Liver (tissue), 9 donors: ENCODE results near the gene SERPINA9. TPM values are rescaled to one million over a fixed set of nuclear protein-coding genes. Genes with fewer than 3 reads are reported as not detected.
A peak's percentile ranks its signal among the peaks of the same experiment; 100 is the strongest.

Source experiments
- DNase-seq: peaks from one replicate; pipeline ENCODE4 v3.0.0-alpha.2; 2017; ENCODE audit warnings: low spot score
- H3K27ac ChIP-seq, 2 donors: one replicate each; pipeline ENCODE4 v1.7.0; 2013; ENCODE audit warnings: inconsistent platforms in 2 of 2, low read length in 2 of 2, control low read depth in 1 of 2, low read depth in 1 of 2, mild to moderate bottlenecking in 1 of 2
- H3K27me3 ChIP-seq, 4 donors: one replicate each; pipeline versions ENCODE4 v1.6.1 to v1.7.0; 2013; ENCODE audit warnings: low read length in 3 of 4, inconsistent platforms in 1 of 4, mild to moderate bottlenecking in 1 of 4, moderate library complexity in 1 of 4; ENCODE audit not compliant: control insufficient read depth in 4 of 4, insufficient read depth in 4 of 4
- H3K36me3 ChIP-seq, 4 donors: one replicate each; pipeline versions ENCODE4 v1.6.1 to v1.7.0; 2013; ENCODE audit warnings: low read length in 3 of 4, mild to moderate bottlenecking in 3 of 4, low read depth in 1 of 4, moderate library complexity in 1 of 4; ENCODE audit not compliant: control insufficient read depth in 4 of 4, insufficient read depth in 3 of 4
- H3K4me1 ChIP-seq, 4 donors: one replicate each; pipeline versions ENCODE4 v1.6.1 to v1.7.0; 2013; ENCODE audit warnings: low read length in 3 of 4, mild to moderate bottlenecking in 3 of 4, moderate library complexity in 1 of 4; ENCODE audit not compliant: control insufficient read depth in 4 of 4, insufficient read depth in 4 of 4
- H3K4me3 ChIP-seq, 3 donors: one replicate each; pipeline versions ENCODE4 v1.6.1 to v1.7.0; 2013; ENCODE audit warnings: low read length in 3 of 3, control low read depth in 1 of 3, low read depth in 1 of 3, mild to moderate bottlenecking in 1 of 3
- H3K9ac ChIP-seq, 2 donors: one replicate each; pipeline ENCODE4 v1.7.0; 2013; ENCODE audit warnings: low read length in 2 of 2, mild to moderate bottlenecking in 2 of 2, moderate library complexity in 2 of 2, control low read depth in 1 of 2, low read depth in 1 of 2
- H3K9me3 ChIP-seq, 4 donors: one replicate each; pipeline versions ENCODE4 v1.6.1 to v1.7.0; 2013; ENCODE audit warnings: low read length in 3 of 4; ENCODE audit not compliant: control insufficient read depth in 4 of 4
- EGR1 ChIP-seq, 2 donors: IDR thresholded peaks; 2 replicates each; pipeline ENCODE4 v1.6.1; 2016 to 2018; ENCODE audit warnings: antibody characterized with exemption in 2 of 2, low read depth in 2 of 2
- FOXA2 ChIP-seq: IDR thresholded peaks from 2 replicates; pipeline ENCODE4 v1.6.1; 2016; ENCODE audit warnings: antibody characterized with exemption
- GABPA ChIP-seq, 2 donors: IDR thresholded peaks in 1 of 2; conservative IDR thresholded peaks in 1 of 2; 2 replicates each; pipeline ENCODE4 v1.6.1; 2016; ENCODE audit warnings: antibody characterized with exemption in 2 of 2, mild to moderate bottlenecking in 1 of 2, moderate library complexity in 1 of 2
- HNF4A ChIP-seq, 2 donors: conservative IDR thresholded peaks; 2 replicates each; pipeline ENCODE4 v1.6.1; 2016; ENCODE audit warnings: antibody characterized with exemption in 2 of 2, mild to moderate bottlenecking in 2 of 2
- HNF4G ChIP-seq: IDR thresholded peaks from 2 replicates; pipeline ENCODE4 v1.6.1; 2016; ENCODE audit warnings: antibody characterized with exemption
- JUND ChIP-seq, 2 donors: IDR thresholded peaks; 2 replicates each; pipeline ENCODE4 v1.6.1; 2016; ENCODE audit warnings: antibody characterized with exemption in 2 of 2
- NR2F2 ChIP-seq: IDR thresholded peaks from 2 replicates; pipeline ENCODE4 v1.6.1; 2016; ENCODE audit warnings: antibody characterized with exemption
- RAD21 ChIP-seq, 2 donors: IDR thresholded peaks; 2 replicates each; pipeline ENCODE4 v1.6.1; 2016; ENCODE audit warnings: antibody characterized with exemption in 2 of 2, mild to moderate bottlenecking in 2 of 2
- RXRA ChIP-seq, 2 donors: IDR thresholded peaks; 2 replicates each; pipeline ENCODE4 v1.6.1; 2017 to 2018; ENCODE audit warnings: antibody characterized with exemption in 2 of 2, mild to moderate bottlenecking in 1 of 2
- SP1 ChIP-seq: IDR thresholded peaks from 2 replicates; pipeline ENCODE4 v1.6.1; 2018; ENCODE audit warnings: antibody characterized with exemption, mild to moderate bottlenecking
- TAF1 ChIP-seq: conservative IDR thresholded peaks from 2 replicates; pipeline ENCODE4 v1.6.1; 2016; ENCODE audit warnings: antibody characterized with exemption, mild to moderate bottlenecking
- YY1 ChIP-seq: IDR thresholded peaks from 2 replicates; pipeline ENCODE4 v1.6.1; 2016; ENCODE audit warnings: antibody characterized with exemption, mild to moderate bottlenecking
- WGBS: extraction: QIAGEN DNeasy Blood & Tissue Kit; methylation state at CpG from one replicate; pipeline ENCODE4 v1.1.7; 2013; 5-methylcytosine and 5-hydroxymethylcytosine counted together
- polyA plus RNA-seq, 2 donors: library from polyadenylated mRNA; stranded (reverse) in 1 of 2; unstranded in 1 of 2; fragments of 200-250 nt in 1 of 2; fragments of >200 nt in 1 of 2; fragmentation: Nextera tagmentation in 1 of 2; extraction: Ambion mirVana in 1 of 2; gene quantifications; one replicate each; pipeline versions ENCODE4 v1.2.1 to v1.2.3, GENCODE V29; 2013 to 2015
- total RNA-seq, 2 donors: library from RNA; depleted of rRNA; stranded (reverse); fragments of >200 nt; gene quantifications; one replicate each; pipeline ENCODE4 v1.2.3, GENCODE V29; 2014
- TF ChIP-seq, protein P1 (sequence below): fragments of 150-350 bp; IDR thresholded peaks from 2 replicates; pipeline ENCODE4 v1.5.1; 2017; ENCODE audit warnings: improper control_type of control experiment, low read depth, low read length; ENCODE audit not compliant: missing input control
- TF ChIP-seq, protein P2 (sequence below): IDR thresholded peaks from 2 replicates; pipeline ENCODE4 v1.6.1; 2016; ENCODE audit warnings: antibody characterized with exemption
- TF ChIP-seq, protein P3 (sequence below): IDR thresholded peaks from 2 replicates; pipeline ENCODE4 v1.6.1; 2016; ENCODE audit warnings: antibody characterized with exemption
- TF ChIP-seq, protein P4 (sequence below): IDR thresholded peaks from 2 replicates; pipeline ENCODE4 v1.6.1; 2016; ENCODE audit warnings: antibody characterized with exemption
- TF ChIP-seq, protein P5 (sequence below): IDR thresholded peaks from 2 replicates; pipeline ENCODE4 v1.6.1; 2016; ENCODE audit warnings: antibody characterized with exemption, mild to moderate bottlenecking
- donor health status: healthy.
- donor health status: healthy.
- donor health status: healthy.
- donor health status: healthy.
- donor health status: healthy.

SERPINA9 gene
- total and polyA plus RNA-seq, 4 donors, result not detected

DNA sequence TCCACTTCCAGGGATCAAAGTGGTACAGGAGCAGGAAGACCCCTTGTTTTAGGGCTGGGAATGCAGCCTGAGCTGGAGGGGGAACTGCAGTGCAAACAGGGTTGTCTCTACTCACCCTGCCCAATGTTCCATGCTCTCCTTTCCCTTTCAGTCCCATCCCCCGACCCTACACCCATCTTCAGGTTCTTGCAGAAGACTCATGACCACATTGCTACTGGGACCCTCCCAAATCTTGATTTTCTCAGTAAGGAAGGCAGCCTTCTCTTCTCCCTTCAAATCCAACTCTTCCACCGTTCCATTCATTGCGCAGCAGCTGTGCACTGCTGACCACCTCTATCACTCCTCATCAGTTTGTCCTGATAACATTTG is 25.3 kb downstream of the SERPINA9 start:
- peak overlapping the region; percentile 13 to 45 for H3K9ac ChIP-seq
- peak overlapping the region; percentile 82 to 84 for H3K27ac ChIP-seq
- 42% methylated on average over 3 of the region's 3 CpGs for WGBS
- H3K36me3 ChIP-seq, result peaks cover 0 to 7% (median 2%) of the 10 kb centered on the region in 4 donors
- peak overlapping the region; percentile 37 to 78 (median 76) for H3K4me3 ChIP-seq
- peak; percentile 28 for DNase-seq
- TF ChIP-seq SP1 (no peak), JUND (IDR thresholded peaks at IDR 0.05) (no peak), RAD21 (IDR thresholded peaks at IDR 0.05) (no peak), EGR1 (IDR thresholded peaks at IDR 0.05; ENCODE audit: low read depth in 2 of 2) (no peak), FOXA2 (no peak), HNF4G (no peak), NR2F2 (no peak)
- TF ChIP-seq, protein P1, sequence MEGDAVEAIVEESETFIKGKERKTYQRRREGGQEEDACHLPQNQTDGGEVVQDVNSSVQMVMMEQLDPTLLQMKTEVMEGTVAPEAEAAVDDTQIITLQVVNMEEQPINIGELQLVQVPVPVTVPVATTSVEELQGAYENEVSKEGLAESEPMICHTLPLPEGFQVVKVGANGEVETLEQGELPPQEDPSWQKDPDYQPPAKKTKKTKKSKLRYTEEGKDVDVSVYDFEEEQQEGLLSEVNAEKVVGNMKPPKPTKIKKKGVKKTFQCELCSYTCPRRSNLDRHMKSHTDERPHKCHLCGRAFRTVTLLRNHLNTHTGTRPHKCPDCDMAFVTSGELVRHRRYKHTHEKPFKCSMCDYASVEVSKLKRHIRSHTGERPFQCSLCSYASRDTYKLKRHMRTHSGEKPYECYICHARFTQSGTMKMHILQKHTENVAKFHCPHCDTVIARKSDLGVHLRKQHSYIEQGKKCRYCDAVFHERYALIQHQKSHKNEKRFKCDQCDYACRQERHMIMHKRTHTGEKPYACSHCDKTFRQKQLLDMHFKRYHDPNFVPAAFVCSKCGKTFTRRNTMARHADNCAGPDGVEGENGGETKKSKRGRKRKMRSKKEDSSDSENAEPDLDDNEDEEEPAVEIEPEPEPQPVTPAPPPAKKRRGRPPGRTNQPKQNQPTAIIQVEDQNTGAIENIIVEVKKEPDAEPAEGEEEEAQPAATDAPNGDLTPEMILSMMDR, result no peak
- TF ChIP-seq, protein P2, sequence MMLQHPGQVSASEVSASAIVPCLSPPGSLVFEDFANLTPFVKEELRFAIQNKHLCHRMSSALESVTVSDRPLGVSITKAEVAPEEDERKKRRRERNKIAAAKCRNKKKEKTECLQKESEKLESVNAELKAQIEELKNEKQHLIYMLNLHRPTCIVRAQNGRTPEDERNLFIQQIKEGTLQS, result no peak
- TF ChIP-seq, protein P3, sequence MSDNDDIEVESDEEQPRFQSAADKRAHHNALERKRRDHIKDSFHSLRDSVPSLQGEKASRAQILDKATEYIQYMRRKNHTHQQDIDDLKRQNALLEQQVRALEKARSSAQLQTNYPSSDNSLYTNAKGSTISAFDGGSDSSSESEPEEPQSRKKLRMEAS, result no peak
- TF ChIP-seq, protein P4, sequence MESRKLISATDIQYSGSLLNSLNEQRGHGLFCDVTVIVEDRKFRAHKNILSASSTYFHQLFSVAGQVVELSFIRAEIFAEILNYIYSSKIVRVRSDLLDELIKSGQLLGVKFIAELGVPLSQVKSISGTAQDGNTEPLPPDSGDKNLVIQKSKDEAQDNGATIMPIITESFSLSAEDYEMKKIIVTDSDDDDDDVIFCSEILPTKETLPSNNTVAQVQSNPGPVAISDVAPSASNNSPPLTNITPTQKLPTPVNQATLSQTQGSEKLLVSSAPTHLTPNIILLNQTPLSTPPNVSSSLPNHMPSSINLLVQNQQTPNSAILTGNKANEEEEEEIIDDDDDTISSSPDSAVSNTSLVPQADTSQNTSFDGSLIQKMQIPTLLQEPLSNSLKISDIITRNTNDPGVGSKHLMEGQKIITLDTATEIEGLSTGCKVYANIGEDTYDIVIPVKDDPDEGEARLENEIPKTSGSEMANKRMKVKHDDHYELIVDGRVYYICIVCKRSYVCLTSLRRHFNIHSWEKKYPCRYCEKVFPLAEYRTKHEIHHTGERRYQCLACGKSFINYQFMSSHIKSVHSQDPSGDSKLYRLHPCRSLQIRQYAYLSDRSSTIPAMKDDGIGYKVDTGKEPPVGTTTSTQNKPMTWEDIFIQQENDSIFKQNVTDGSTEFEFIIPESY, result no peak
- H3K9me3 ChIP-seq, result no peaks in the 10 kb centered on the region
- peaks cover 4 to 49% (median 34%) of the 10 kb centered on the region in 4 donors for H3K4me1 ChIP-seq
- H3K27me3 ChIP-seq, result no peaks in the 10 kb centered on the region

DNA sequence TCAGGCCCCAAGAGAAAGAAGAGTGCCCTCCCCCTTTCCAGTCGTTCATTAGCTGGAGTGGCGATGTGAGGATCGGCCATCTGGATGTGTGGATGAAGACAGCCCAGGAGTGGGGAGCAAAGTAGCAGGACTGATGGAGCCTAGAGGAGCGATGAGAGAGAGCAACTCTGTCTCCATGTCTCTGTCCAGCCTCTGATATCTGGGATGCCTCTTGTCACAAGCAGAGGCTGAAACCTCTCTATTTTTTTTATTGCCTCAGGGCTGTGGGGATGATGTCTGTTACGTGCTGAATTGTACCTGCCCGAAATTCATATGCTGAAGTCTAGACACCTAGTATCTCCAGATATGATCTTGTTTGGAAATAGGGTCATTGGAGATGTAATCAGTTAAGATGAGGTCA is 26.1 kb downstream of the SERPINA9 start:
- TF ChIP-seq GABPA (IDR thresholded peaks at IDR 0.05 in 1 of 2, conservative IDR thresholded peaks at IDR 0.05 in 1 of 2), result no peak
- TF ChIP-seq, protein P3, result no peak
- TF ChIP-seq HNF4A (conservative IDR thresholded peaks at IDR 0.05), result no peak
- TF ChIP-seq FOXA2, result no peak
- TF ChIP-seq JUND (IDR thresholded peaks at IDR 0.05), result no peak
- TF ChIP-seq HNF4G, result no peak
- TF ChIP-seq, protein P1, result no peak
- TF ChIP-seq YY1, result no peak
- TF ChIP-seq, protein P5, sequence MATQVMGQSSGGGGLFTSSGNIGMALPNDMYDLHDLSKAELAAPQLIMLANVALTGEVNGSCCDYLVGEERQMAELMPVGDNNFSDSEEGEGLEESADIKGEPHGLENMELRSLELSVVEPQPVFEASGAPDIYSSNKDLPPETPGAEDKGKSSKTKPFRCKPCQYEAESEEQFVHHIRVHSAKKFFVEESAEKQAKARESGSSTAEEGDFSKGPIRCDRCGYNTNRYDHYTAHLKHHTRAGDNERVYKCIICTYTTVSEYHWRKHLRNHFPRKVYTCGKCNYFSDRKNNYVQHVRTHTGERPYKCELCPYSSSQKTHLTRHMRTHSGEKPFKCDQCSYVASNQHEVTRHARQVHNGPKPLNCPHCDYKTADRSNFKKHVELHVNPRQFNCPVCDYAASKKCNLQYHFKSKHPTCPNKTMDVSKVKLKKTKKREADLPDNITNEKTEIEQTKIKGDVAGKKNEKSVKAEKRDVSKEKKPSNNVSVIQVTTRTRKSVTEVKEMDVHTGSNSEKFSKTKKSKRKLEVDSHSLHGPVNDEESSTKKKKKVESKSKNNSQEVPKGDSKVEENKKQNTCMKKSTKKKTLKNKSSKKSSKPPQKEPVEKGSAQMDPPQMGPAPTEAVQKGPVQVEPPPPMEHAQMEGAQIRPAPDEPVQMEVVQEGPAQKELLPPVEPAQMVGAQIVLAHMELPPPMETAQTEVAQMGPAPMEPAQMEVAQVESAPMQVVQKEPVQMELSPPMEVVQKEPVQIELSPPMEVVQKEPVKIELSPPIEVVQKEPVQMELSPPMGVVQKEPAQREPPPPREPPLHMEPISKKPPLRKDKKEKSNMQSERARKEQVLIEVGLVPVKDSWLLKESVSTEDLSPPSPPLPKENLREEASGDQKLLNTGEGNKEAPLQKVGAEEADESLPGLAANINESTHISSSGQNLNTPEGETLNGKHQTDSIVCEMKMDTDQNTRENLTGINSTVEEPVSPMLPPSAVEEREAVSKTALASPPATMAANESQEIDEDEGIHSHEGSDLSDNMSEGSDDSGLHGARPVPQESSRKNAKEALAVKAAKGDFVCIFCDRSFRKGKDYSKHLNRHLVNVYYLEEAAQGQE, result no peak
- no peak for TF ChIP-seq NR2F2
- no peak for TF ChIP-seq TAF1
- TF ChIP-seq, protein P2, result no peak
- no peak for TF ChIP-seq RXRA (IDR thresholded peaks at IDR 0.05)
- no peaks in the 10 kb centered on the region for H3K27me3 ChIP-seq
- no peak for DNase-seq
- H3K9ac ChIP-seq, result peak overlapping the region in 1 of 2 donors; percentile 45
- H3K9me3 ChIP-seq, result no peaks in the 10 kb centered on the region
- H3K27ac ChIP-seq, result peak overlapping the region; percentile 82 to 84
- WGBS, result 82% methylated on average over 6 of the region's 6 CpGs
- H3K36me3 ChIP-seq, result peaks cover 0 to 10% (median 2%) of the 10 kb centered on the region in 4 donors
- H3K4me1 ChIP-seq, result peaks cover 4 to 49% (median 34%) of the 10 kb centered on the region in 4 donors
- peak overlapping the region in 2 of 3 donors; percentile 50 to 78 for H3K4me3 ChIP-seq
